ENCODE measurements around the gene RCE1.

RCE1 gene

DNA sequence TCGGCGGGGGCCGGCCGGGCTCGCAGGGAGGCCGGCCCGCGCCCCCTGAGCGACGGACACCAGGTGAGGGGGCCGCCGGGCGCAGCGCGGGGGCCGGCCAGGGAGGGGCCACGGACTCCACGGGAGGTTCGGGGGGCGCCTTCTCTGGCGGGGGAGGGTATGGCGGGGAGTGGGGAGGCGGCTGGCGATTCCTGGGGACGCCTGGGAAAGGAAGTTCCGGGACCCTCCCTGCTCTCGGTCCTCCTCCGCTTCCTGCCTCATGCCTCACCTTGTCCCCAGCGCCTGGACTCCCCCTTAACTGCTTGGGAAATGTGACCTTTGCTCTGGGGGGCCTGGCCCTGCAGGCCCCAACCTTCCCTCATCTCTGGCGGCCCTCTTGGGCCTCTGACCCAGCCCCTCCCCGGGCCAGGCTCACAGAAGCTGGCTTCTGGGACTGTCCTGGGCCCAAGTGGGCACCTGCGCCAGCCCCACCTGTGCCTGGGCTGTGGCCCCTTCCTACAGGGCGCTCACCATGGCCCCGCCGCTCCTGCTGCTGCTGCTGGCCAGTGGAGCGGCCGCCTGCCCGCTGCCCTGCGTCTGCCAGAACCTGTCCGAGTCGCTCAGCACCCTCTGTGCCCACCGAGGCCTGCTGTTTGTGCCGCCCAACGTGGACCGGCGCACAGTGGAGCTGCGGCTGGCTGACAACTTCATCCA, 14.1 kb downstream of the RCE1 start:
- DNase-seq, result no peak

DNA sequence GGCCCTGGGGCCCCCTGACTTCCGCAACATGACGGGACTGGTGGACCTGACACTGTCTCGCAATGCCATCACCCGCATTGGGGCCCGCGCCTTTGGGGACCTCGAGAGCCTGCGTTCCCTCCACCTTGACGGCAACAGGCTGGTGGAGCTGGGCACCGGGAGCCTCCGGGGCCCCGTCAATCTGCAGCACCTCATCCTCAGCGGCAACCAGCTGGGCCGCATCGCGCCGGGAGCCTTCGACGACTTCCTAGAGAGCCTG, 14.6 kb downstream of the RCE1 start:
- DNase-seq, result no peak

DNA sequence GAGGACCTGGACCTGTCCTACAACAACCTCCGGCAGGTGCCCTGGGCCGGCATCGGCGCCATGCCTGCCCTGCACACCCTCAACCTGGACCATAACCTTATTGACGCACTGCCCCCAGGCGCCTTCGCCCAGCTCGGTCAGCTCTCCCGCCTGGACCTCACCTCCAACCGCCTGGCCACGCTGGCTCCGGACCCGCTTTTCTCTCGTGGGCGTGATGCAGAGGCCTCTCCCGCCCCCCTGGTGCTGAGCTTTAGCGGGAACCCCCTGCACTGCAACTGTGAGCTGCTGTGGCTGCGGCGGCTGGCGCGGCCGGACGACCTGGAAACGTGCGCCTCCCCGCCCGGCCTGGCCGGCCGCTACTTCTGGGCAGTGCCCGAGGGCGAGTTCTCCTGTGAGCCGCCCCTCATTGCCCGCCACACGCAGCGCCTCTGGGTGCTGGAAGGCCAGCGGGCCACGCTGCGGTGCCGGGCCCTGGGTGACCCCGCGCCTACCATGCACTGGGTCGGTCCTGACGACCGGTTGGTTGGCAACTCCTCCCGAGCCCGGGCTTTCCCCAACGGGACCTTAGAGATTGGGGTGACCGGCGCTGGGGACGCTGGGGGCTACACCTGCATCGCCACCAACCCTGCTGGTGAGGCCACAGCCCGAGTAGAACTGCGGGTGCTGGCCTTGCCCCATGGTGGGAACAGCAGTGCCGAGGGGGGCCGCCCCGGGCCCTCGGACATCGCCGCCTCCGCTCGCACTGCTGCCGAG, 15.1 kb downstream of the RCE1 start:
- no peak for DNase-seq

DNA sequence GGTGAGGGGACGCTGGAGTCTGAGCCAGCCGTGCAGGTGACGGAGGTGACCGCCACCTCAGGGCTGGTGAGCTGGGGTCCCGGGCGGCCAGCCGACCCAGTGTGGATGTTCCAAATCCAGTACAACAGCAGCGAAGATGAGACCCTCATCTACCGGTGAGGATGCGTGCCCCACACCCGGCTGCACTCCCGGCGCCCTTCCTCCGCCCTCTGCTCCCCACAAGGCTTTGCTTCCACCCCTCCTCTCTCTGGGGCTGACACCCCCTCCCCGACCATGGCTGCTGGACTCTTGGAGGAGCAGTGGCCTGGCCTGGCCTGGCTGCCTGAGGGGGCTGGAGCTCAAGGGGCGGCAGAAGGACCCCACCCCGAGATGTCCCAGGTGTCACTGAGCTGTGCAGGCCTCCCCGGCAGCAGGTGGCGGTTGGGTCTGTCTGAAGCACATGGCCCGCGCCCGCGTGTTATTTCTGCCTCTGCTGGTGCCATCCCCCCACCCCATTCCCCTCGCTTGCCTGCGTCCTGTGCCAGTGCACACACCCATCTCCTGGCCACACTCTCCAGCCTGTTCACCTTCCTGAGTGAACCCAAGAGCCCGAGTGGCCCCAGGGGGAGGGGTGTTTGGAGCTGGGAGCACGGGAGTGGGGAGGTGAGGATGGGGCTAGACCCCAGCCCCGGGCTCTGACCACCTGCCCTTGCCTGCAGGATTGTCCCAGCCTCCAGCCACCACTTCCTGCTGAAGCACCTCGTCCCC, 15.9 kb downstream of the RCE1 start:
- DNase-seq, result no peak

DNA sequence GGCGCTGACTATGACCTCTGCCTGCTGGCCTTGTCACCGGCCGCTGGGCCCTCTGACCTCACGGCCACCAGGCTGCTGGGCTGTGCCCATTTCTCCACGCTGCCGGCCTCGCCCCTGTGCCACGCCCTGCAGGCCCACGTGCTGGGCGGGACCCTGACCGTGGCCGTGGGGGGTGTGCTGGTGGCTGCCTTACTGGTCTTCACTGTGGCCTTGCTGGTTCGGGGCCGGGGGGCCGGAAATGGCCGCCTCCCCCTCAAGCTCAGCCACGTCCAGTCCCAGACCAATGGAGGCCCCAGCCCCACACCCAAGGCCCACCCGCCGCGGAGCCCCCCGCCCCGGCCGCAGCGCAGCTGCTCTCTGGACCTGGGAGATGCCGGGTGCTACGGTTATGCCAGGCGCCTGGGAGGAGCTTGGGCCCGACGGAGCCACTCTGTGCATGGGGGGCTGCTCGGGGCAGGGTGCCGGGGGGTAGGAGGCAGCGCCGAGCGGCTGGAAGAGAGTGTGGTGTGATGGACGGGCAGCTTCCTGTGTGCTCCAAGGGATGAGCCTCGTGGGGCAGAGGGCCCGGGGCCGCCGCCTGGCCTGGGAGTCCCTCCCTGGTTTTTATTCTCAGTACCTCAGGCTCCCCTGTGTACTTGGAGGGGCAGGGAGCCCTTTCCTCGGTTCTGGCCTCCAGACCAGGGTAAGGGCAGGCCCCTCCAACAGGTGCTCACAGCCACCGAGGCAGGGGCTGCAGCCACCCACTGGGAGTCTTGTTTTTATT, 16.6 kb downstream of the RCE1 start:
- DNase-seq, result no peak

DNA sequence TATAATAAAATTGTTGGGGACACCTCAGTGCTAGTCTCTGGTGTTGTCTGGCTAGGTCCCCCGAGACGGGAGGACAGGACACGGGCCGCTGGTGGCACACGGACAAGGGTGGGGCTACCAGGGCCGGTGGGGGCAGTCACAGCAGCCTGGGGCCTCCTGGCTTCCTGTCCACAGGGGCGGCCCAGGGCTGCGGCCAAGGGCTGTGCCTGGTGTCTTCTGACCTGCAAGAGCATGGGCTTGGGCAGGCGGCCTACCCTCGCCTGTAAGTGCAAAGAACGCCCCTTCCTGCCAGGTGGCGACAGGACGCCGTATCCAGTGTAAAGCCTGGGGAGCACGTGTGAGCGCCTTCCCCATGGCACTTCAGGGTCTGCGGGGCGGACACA, 17.2 kb downstream of the RCE1 start:
- no peak for DNase-seq

DNA sequence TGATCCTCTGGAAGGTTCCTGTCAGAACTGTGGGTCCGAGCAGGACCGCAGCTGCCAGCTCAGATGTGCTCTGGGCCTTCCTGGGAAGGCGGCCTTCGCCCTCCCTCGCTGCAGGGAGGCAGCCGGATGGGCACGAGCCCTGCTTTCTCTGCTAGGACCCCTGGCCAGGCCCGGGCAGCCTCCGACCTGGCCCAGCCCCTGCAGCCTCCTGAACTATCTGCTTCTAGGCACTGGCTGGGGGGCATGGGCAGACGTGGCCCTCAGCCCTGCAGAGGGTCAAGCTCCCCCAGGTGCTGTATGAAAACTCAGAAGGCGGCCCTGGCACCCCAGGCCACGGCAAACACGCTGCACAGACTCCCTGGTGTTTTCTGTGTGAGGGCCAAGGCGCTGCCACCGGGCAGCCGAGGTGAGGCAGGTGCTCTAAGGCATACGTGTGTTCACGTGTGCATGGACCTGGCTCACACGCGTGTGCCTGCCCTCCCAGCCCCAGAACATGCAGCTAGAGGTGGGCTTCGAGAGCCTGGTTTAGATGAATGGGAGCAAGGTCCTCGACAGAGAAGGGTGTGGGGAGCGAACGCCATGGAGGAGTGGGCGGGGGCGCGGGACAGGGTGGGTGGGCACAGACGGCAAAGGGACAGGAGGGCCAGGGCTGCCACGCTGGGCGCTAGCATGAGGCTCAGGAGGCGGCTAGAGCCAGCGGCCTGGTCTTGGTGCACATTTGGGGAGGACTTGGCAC, 18.0 kb downstream of the RCE1 start:
- no peak for DNase-seq

DNA sequence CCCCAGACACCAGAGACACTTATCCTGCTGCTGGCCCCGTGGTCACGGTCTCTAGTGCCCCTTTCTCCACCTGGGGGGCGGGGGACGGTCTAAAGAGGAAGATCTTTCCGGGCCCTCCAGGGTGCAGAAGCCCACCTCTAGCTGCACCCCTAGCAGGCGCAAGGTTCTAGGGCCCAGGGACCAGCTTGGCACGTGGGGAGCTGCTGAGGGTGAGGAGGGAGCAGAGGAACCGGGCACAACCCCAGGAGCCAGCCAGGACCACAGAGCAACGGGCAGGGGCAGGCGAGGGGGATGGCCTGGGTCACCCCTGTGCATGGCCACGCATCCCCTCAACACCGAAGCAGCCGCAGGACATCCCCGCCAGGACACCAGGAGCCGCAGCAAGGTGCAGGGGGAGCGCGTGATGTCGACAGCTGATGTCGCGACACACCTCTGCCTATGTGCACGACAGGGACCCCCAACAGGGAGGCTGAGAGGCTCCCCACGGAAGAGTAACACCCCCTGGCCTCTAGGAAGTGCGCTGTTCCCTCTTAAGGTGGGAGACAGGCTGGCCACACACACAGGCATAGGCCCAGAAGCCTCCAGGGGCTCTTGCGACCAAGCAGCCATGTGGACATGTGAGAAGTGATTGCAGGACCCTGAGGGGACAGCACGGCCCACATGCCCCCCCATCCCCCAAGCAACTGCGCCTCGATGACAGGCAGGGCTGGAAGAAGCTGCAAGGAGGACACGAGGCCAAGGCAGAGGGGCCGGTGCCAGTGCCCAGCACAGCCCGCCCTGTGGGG, 18.7 kb downstream of the RCE1 start:
- no peak for DNase-seq

DNA sequence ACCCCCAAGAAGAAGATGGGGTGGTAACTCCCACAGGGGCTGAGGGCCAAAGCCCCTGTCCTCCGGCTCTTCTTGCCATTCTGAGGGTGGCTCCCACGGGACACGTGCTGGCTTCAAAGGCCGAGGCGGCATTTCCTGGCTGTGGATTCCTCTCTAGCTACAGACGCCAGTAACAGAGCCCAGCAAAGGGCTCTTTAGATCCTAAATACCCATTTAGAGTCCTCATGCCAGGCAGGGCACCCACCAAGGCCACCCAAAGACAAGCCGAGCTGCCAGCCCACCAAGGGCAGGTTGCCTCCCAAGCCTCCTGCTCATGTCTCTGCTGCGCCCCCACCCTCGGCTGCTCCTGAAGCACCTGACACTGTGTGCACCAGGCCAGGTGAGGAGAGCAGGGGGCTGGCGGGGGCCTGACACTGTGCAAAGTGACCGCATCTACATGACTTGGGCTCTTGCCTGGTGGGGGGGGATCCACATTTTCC, 19.4 kb downstream of the RCE1 start:
- no peak for DNase-seq

DNA sequence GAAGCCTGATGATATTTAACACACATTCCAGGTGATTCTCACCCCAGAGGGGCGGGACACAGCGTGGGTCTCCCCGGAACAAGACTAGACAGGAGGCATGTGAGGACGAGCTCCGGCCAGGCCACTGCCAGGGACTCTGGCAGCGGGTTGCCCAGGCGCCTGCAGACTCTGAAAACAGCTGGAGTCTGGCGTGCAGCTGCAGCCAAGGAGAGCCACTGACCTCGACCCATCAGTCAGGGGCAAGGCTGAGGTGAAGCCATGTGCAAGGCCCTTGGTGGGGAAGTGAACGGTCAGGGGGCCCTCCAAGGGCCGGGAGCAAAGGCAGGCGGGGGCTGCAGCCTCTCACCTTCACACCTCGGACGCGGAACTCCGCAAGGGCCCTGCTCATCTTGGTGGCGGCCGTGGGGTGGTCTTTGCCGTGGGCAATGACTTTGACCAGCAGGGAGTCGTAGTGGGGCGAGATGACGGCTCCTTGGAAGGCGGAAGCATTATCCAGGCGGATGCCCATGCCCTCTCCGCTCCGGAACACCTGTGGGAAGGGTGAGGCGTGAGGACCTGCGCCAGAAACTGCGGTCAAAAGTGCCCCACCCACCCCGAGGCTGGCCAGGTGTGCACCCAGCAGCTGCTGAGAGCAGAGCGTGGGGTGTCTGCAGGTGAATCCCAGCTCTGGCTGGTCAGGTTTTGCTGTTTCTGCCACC, 20.3 kb downstream of the RCE1 start:
- no peak for DNase-seq

DNA sequence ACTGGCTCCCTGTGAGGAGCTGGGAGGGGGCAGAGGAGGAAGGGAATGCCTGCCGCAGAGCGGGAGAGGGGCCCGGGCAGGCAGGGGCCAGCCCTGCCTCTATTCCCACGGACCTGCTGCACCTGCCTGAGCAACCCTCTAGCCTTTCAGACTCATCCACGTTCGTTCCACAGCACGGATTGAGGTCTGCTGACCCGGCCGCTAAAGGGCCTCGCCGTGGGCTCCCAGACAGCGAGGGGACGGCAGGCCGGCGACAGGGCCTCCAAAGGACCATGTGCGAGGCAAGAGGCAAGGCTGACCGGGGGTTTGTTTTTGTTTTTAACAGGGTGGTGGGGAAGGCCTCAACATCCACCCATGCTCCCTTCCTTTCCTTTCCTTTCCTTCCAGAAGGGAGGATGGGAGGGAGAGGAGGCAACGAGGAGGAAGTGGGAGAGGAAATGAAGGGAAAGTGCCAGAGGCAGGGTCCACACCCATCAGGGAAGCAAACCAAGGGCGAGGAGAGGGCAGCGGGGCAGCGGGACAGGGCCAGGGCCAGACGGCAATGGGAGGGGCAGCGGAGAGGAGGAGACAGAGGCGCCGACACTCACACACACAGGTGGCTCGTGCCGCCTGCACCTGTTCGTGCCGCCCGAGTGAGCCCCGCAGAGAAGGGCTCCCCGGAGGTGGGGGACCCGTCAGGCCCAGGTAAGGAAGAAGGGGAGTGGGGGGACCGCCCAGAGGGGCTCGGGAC, 21.1 kb downstream of the RCE1 start:
- no peak for DNase-seq

DNA sequence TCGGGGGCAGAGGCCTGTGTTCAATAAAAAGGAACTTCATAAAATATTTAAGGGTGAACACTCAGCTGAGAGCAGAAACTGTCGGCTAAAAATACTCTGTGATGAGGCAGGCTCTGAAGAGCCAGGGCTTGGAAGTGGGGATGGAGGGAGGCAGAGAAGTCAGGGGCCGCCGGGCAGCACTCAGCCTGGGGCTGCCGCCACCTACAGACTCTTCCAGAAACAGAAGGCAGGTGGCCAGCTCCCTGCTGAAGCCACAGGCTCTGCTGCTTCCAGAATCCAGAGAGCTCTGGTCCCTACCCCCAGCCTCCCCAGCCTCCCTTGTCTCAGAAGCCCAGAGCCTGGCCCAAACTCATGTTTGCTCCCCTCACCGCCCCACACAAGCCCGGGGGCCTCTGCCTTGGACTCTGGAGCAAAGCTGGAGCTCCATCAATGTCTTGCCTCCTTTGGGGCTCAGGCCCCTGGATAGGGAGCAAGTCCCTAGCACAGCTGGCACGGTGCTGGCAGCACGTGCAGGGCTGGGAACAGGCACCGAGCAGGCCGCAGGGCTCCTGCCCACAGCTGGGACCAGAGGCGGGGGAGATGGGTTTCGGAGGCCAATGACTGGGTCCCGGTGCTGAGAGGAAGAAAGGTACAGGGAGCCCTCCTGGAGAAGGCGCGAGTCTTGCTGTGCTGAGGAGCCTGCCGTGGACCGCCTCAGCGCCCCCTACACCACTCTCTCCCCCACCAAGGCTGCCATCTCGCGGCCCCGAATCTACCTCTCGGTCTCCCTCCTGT, 21.9 kb downstream of the RCE1 start:
- no peak for DNase-seq

DNA sequence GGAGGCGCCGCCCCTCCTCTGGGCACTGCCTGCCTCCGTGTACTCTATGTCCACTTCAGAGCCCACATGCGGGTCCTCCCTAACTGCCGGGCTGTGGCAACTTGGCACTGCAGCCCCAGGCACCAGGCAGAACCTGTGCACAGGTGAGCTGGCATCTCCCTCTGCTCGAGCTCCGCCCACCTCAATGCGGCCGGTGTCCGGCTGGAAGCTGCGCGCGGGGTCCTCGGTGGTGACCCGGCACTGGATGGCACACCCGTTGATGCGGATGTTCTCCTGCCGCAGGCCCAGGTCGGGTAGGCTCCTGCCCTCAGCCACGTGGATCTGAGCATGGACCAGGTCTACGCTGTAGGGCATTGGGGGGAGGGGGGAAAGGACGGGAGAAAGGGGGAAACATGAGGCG, 22.8 kb downstream of the RCE1 start:
- no peak for DNase-seq

DNA sequence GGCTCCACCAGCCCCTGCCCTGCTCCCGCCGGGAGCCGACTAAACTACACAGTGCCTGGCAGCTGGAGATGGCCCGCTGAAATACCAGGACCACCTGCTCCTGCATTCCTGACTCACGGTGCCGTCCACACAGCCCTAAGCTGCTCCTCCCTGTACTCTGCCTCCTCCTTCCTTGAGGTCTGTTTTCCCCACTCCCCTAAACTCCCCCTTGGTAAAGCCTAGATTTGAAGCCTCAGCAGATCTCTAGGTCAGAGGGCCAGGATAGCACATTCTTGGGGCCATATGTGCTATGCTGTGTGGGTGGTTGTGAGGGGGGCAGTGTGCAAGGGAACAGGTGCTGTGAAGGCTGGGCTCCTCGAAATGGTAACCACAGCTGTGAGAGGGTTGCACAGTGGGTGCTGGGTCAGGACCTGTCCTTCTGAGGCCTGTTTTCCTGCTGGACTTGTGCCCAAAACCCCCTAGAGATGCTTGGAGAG, 23.3 kb downstream of the RCE1 start:
- no peak for DNase-seq

DNA sequence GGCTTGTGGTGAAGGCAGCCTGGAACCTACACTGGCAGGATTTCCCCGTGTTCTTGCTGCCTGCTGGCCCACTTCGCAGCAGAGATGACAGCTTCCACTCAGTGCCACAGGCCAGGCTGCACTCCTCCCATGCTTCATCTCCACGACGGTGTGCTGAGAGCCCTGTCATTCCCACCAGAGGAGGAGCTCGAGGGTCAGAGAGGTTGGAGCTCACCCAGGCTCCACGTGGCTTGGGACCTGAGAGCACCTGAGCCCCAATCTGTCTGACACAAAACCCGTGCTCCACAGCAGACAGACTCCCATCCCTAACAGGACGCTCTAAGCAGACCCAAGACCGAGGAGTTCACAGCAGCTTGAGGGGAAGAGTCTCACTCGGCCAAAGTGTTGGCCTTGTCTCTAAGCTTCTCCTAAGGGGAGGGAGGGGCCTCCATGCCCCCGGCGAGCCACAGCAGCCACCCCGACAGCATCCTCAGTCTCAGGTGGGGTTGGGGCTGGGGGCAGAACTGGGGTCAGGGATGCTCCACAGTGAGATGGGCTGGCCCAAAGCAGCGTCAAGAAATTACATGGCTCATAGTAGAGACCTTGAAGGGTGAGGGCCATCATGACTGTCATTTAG, 24.3 kb downstream of the RCE1 start:
- no peak for DNase-seq

DNA sequence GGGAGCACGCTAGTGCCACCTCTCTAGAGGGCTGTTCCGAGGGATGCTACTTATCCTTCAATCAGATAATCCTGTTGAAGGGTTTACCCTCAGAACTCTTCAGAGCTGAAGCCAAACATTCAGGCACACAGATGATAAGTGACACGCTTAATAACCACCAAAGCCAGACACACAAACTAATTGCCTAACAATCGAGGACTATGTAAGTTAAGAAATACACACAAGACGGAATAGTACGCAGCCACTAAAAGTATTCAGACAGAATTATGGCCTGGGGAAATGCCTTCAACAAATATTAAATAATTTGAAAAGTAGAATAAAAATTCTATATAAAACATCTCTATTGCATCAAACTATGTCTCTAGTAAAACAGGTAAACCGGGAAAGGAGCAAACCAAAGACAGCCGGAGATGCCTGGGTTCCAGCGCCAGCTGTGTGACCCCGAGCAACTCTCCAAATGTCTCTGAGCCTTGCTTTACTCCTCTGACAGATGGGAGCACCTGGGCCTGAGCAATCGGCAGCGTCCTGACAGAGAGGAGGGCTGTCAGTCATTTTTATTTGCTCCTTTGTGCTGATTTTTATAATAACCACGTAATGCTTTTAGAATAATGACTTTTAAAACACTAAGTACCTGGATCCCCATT, 25.0 kb downstream of the RCE1 start:
- DNase-seq, result no peak

DNA sequence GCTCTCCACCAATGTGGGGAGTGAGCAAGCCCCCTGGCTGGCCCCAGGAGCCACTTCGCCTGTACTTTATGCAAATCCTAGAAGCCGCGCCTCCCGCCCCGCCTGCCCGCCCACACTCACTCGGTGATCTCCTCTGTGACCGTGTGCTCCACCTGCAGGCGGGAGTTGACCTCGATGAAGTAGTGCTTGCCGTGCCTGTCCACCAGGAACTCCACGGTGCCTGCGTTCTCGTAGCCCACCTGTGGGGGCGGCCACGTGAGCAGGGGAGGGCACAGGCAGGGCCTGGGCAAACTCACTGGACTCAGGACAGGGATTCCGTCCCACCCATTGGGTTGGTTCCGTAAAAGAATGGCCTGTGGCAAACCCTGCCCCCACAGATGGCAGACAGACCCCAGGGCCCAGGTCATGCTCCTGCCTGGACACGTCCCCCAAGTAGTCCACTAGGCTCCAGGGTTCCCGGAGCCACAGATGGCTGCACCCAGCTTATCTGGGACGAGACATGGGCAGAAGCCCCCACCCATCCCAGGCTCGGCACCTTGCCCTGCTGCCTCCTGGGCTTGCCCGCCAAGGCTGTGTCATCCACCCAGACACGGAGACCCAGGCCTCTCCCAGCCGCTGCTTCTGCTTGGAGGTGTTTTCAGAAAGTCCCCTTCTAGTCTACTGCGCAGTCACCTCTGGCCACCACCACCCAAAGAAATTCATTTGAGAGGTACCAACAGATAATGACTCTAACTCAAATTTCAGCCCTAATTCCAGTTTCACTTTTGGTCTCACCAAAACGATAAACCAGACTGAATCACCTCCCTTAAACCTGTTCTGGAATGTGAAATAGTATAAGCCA, 25.7 kb downstream of the RCE1 start:
- no peak for DNase-seq

DNA sequence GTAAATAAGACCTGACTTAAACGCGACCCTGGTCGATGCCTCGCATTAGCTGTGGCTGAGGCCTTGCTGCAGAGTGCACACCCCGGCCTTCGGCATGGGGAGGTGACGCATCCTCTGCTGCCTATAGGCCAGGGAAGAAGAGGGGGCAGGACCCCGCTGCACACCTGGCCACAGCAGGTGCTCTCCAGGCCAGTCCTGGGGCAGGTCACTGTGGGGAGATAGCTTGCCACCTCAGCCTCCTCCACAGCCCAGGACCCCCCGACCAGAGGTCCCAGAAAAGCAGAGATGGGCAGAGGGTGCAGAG, 26.3 kb downstream of the RCE1 start:
- no peak for DNase-seq

All from fibroblast of skin of back (primary cell).